Measurements from ENCODE around the gene LAIR1. TPM values are rescaled to one million over a fixed set of nuclear protein-coding genes. Genes with fewer than 3 reads are reported as not detected.

Gene LAIR1
- total RNA-seq, 1 donor from 2014 or later = 11.1 TPM

DNA sequence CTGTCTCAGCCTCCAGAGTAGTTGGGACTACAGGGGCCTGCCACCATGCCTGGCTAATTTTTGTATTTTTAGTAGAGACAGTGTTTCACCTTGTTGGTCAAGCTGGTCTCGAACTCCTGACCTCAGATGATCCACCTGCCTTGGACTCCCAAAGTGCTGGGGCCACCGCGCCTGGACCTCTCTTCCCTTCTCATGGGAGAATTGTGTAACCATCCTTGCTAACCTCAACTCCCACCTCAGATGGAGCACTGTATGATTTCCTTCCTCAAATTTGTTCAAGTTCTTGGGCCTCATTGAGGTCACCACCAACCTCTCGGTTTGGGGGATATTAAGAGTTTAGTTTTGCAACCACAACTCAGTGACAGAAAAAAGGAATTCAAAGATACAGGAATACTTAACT, 62.5 kb downstream of the LAIR1 start:
- no peak for DNase-seq (ENCODE audit: low spot score in 2 of 2)
- no peaks in the 10 kb centered on the region for H3K9me3 ChIP-seq
- H3K4me1 ChIP-seq = no peaks in the 10 kb centered on the region
- H3K27me3 ChIP-seq = no peaks in the 10 kb centered on the region
- TF ChIP-seq, protein P1, sequence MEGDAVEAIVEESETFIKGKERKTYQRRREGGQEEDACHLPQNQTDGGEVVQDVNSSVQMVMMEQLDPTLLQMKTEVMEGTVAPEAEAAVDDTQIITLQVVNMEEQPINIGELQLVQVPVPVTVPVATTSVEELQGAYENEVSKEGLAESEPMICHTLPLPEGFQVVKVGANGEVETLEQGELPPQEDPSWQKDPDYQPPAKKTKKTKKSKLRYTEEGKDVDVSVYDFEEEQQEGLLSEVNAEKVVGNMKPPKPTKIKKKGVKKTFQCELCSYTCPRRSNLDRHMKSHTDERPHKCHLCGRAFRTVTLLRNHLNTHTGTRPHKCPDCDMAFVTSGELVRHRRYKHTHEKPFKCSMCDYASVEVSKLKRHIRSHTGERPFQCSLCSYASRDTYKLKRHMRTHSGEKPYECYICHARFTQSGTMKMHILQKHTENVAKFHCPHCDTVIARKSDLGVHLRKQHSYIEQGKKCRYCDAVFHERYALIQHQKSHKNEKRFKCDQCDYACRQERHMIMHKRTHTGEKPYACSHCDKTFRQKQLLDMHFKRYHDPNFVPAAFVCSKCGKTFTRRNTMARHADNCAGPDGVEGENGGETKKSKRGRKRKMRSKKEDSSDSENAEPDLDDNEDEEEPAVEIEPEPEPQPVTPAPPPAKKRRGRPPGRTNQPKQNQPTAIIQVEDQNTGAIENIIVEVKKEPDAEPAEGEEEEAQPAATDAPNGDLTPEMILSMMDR (IDR thresholded peaks at IDR 0.05) = no peak
- H3K4me3 ChIP-seq = no peak overlapping the region
- H3K27ac ChIP-seq = no peak overlapping the region
- no peaks in the 10 kb centered on the region for H3K36me3 ChIP-seq
- intact Hi-C loops (cut with DNase I) = no loop called here

Other genes starting within 250 kb of the LAIR1 start
- gene TFPT, start 249.3 kb downstream of the LAIR1 start, total RNA-seq = 10.6 TPM
- 84.1 TPM for gene PRPF31, start 249.2 kb downstream of the LAIR1 start, total RNA-seq
- gene CNOT3, start 227.2 kb downstream of the LAIR1 start, total RNA-seq = 69.1 TPM
- gene LENG1, start 205.2 kb downstream of the LAIR1 start, total RNA-seq = 2.7 TPM
- gene TMC4, start 191.8 kb downstream of the LAIR1 start, total RNA-seq = 7.1 TPM
- 56.1 TPM for gene MBOAT7, start 175.4 kb downstream of the LAIR1 start, total RNA-seq
- gene TSEN34, start 173.6 kb downstream of the LAIR1 start, total RNA-seq = 54.9 TPM
- gene RPS9, start 164.1 kb downstream of the LAIR1 start, total RNA-seq = 2,061 TPM
- gene LILRB3, start 141.9 kb downstream of the LAIR1 start, total RNA-seq = 38.2 TPM
- 25.1 TPM for gene LILRA6, start 122.1 kb downstream of the LAIR1 start, total RNA-seq
- 38.2 TPM for gene LILRB5, start 107.7 kb downstream of the LAIR1 start, total RNA-seq
- gene LILRB2, start 83.8 kb downstream of the LAIR1 start, total RNA-seq = 0.11 TPM
- gene LILRA5, start 51.8 kb downstream of the LAIR1 start, total RNA-seq = not detected
- not detected for gene LILRA4, start 25.8 kb downstream of the LAIR1 start, total RNA-seq
- 58.4 TPM for gene TTYH1, start 50.5 kb upstream of the LAIR1 start, total RNA-seq
- gene LENG8, start 84.3 kb upstream of the LAIR1 start, total RNA-seq = 402 TPM
- 10.1 TPM for gene LENG9, start 98.8 kb upstream of the LAIR1 start, total RNA-seq
- gene CDC42EP5, start 108.4 kb upstream of the LAIR1 start, total RNA-seq = 153 TPM
- gene LAIR2, start 137.9 kb upstream of the LAIR1 start, total RNA-seq = not detected
- not detected for gene LILRA2, start 208.9 kb upstream of the LAIR1 start, total RNA-seq
- gene LILRA1, start 228.7 kb upstream of the LAIR1 start, total RNA-seq = not detected

All from ascending aorta (tissue), 2 donors.